NOMO-1 treated with DMSO at 0.1 percent for 48 hours (cell line): ENCODE results near the gene TIAM2.

ENCODE experiments used
- DNase-seq: peaks from one replicate; lab custom pipeline; 2025; ENCODE audit not compliant: unreplicated experiment; lab: John Stamatoyannopoulos, UW

TIAM2 gene

DNA sequence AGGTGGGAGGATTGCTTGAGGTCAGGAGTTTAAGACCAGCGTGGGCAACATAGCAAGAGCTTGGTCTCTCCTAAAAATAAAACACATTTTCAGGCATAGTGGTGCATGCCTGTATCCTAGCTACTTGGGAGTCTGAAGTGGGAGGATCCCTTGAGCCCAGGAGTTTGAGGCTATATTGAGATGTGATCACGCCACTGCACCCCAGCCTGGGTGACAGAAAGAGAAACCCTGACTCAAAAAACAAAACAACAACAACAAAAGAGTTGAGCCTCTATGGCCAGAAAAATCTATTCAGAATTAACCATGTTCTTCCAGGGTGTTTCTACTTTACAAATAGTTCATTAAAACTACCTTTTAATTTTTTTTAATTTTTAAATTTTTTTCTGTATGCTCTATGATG lies 60.6 kb downstream of the TIAM2 start:
- DNase-seq: no peak

DNA sequence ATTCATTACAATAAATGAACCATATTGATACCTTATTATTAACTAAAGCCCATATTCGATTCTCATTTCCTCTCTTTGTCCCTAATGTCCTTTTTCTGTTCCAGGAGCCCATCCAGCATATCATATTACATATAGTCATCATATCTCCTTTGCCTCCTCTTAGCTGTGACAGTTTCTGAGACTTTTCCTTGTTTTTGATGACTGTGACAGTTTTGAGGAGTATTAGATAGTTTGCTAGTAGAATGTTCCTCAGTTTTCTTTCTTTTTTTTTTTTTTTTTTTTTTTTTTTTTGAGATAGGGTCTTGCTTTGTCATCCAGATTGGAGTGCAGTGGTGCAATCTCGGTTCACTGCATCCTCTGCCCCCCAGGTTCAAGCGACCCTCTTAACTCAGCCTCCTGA lies 61.6 kb downstream of the TIAM2 start:
- DNase-seq: no peak

DNA sequence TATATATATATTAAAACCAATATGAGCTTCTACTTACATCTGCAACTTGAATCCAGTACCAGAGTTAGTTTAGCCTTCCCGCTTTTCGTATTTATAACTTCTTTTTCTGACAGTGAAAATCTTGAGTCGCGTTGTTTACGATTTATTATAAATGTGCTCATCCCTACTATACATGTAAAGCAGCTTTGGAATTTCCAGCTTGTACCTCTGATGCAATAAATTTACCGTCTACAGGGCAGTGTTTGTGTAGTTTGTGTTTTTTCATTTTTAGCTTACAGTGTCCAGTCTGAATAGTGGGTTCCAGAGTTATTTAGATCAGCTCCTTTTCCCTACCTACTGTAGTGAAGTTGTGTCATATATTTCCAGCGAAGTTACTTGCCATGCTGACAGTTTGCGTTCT lies 66.3 kb downstream of the TIAM2 start:
- no peak for DNase-seq

DNA sequence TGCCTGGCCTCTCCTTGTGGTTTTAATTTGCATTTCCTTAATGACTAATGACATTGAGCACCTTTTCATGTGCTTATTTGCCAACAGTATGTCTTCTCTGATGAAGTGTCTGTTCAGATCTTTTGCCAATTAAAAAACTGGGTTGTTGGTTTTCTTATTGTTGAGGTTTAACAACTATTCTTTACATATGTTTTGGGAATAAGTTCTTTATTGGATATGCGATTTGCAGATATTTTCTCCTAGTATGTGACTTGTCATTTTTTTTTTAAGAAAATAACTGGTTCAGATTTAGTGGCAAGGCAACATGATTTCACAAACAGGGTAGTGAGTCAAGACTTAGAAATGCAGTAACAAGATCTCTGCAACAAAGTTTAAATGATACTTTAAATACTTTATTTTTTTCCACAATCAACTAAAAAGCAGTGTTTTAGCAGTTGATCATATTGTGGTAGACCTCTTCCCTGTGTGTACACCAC lies 67.8 kb downstream of the TIAM2 start:
- no peak for DNase-seq

DNA sequence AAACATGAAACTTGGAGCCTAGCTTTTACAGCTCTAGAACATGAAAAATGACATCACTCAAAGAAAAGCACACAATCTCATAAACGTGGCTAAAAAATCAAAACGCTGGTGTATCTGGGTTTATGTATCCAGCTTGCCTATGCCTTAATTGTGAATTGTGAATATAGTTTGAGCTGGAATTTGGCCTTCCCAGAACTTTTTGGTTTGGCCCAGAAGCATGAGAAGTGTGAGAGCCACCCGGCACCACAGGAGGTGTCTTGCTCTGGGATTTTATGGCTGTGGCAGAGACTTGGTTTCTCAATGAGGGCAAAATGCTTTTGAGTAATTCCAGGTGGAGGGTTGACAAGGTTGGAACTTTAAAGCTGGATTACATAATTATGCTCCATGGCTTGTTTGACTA lies 69.2 kb downstream of the TIAM2 start:
- DNase-seq: no peak

DNA sequence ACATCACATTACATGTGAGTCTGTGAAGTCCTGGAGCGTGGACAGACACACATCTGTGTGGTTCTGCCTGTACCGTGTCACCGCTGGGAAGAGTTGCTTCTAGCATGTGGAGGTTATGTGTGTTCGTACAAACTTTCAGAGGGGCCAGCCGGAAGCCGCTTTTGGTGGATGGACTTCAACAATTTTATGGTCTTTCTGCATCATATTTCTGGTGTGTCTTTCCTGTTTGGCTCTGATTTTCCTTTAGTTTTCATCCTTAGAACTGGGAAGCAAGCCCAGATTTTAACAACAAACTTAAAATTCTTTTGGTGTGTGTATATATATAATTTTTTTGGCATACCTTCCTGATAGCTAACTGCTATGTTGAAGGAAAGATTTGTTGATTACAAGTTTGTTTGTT lies 71.2 kb downstream of the TIAM2 start:
- no peak for DNase-seq

DNA sequence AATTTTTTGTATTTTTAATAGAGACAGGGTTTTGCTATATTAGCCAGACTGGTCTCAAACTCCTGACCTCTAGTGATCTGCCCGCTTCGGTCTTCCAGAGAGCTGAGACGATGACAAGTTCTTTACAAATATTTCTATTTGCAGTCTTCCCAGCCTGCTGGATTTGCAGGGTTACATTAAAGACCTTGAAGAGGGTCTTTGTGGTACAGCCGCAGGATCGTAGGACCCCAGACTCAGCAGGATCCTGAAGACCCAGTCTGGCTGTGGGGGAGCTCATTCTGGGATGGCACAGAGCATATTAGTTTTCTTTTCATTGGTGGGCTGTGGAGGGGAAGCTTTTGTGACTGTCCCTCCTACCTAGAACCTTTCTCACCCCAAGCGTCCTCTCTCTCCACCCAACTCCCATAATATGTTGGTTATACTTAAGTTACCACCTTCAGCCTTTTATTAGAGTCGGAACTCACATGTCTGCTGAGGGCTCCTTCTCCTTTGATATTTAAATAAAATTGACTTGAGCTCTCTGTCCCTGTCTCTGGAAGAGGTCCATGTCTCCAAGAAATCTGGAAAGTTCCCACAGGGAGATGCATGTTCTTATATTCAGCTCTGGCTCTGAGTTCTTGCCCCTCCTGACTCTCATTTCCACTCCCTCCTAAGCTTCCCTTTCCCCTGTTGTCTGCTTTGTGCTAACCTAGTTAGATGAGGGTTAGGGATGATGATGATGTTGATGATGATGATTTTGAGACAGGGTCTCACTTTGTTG lies 72.0 kb downstream of the TIAM2 start:
- DNase-seq: no peak

DNA sequence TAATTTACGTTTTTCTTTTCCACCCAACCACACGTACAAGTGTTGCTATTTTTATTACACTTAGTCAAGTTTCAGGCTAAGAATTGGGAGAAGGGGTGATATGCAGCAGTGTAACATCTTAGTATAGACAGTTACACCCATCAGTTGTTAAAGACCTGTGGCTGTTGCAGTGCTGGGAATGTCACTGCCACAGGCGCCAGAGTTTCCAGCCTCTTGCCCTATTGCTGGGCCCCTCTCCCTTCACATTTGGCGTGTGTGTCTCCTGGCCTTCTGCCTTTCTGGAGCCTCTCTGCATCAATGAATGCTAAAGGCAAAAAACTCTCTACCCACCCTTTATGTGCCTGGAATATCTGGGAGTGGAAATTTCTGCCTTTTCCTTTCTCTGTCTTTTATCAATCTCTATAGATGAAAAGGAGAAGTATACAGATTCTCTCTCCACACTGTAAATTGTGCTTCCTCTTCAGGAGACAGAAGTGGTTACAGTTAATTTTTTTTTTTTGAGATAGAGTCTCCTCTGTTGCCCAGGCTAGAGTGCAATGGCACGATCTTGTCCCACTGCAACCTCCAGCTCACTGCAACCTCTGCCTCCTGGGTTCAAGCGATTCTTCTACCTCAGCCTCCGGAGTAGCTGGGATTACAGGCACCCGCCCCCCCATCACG lies 73.0 kb downstream of the TIAM2 start:
- DNase-seq: peak; percentile 68

DNA sequence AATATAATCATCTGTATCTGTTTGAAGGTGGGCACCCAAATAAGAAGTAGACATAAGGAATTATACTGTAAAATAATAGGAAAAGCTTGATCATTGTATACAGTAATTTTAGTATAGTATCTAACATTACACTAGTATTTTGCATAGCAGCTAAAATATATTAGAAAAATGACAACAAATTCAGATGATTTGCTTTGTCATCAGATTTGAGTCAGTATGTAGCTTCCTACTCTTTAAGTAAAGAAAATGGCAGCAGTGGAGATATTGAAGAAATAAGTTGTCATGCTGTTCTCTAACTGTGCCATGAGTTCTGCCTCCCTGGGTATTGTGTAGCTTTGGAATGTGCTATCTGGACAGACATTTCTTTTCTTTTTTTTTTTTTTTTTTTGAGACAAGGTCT lies 74.4 kb downstream of the TIAM2 start:
- DNase-seq: no peak

DNA sequence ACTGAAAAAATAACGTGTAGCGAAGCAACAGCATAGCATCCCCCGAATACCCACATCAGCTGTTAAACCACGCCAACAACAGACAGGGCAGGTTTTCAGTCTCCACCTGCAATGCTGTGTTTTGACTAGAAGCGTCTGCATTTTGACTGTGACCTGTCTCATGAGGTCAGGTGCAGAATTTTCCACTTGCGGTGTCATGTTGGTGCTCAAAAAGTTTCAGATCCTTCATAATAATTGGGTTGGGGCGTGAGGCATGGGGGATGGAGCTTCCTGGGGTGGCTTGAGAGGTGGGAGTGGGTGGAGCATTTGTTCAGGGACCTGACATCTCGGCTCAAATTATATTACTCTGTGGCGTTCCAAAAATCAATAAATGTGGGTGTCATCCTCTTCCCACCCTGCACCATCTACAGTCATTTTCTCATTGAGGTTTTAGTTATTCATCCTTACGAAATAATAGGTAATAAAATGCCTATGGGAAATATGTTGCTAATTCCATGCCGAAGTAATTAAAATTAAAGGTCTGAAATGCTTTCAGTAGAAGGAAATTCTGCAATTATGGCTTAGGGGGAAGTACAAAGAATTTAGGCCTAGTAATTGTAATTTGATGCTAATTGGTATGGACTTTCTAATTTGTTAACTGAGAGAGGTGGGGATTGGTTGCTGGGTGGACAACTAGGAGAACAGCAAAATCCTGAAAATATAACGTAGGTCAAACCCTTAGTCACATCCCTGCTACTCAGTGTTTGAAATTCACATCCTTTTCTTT lies 81.0 kb downstream of the TIAM2 start:
- DNase-seq: peak; percentile 71

DNA sequence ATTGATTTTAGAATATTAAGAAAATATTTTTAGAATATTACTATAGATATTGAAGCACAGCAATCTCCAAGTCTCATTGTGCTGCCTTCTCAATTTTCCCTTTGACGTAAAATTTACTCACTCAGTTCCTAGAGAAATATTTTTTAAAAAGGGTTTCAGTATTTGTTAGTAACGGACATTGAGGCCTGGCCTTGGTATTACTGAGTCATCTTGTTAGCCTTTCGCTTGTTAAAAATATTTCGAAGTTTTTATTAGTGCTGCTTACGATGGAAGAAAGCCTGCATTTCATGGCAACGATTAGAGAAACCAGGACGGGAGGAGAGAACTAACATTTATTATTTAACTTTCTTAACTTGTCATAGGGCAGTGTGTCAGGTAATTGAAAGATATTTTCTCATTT lies 82.2 kb downstream of the TIAM2 start:
- no peak for DNase-seq

DNA sequence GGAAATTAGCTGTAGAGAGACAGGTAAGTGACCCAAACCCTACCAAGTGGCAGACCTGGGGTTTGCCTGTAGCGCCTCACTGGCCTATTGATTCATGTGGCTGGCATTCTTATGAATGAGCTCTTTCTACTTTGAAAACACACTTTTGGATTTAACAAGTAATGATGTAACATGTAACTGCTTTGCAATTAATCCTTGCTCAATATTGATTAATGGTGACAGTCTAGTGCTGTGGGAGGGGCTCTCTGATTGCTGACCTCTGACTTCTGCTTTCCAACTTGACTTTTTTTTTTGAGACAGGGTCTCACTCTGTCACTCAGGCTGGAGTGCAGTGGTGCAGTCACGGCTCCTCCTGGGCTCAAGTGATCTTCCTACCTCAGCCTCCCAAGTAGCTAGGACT lies 82.7 kb downstream of the TIAM2 start:
- peak; percentile 93 for DNase-seq

DNA sequence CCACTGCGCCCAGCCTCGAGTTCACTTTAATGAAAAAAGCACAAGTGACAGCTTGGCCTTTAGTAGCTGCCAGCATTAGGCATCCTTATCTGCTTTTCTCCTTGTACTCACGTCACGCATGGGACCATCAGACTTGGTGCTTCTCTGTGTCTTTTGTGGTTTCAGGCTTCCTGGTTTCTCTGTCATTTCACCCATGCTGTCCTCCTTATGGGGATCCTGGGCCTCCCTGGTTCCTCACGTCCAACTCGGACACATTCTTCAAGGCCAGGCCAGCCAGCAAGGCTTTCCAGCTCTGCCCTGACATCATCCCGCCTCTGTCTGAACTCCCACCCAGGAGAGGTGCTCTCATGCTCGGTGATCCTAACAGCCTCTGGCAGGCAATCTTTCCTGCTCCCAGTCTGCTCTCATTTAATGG lies 83.2 kb downstream of the TIAM2 start:
- DNase-seq: peak; percentile 61

DNA sequence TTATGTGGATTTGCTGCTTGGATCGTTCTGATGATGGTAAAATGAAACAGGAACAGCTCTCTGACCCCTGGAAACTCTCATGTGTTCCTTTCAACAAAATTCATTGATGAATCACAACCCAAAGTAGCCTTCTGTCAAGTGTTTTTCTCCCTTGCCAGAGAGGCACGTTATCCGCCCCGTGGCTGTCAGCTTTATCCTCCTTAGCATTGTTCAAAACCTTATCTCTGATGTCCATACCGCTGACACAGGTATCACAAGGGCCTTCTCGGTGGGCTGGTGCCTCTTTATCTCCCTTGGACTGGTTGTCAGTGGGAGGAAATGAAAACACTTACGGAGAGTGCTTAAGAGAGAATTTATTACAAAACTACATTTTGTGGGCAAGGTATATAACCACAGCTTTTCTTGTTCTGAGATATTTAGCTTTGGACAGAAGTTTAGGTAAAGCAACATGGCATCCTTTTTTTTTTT lies 84.9 kb downstream of the TIAM2 start:
- DNase-seq: peak; percentile 62

DNA sequence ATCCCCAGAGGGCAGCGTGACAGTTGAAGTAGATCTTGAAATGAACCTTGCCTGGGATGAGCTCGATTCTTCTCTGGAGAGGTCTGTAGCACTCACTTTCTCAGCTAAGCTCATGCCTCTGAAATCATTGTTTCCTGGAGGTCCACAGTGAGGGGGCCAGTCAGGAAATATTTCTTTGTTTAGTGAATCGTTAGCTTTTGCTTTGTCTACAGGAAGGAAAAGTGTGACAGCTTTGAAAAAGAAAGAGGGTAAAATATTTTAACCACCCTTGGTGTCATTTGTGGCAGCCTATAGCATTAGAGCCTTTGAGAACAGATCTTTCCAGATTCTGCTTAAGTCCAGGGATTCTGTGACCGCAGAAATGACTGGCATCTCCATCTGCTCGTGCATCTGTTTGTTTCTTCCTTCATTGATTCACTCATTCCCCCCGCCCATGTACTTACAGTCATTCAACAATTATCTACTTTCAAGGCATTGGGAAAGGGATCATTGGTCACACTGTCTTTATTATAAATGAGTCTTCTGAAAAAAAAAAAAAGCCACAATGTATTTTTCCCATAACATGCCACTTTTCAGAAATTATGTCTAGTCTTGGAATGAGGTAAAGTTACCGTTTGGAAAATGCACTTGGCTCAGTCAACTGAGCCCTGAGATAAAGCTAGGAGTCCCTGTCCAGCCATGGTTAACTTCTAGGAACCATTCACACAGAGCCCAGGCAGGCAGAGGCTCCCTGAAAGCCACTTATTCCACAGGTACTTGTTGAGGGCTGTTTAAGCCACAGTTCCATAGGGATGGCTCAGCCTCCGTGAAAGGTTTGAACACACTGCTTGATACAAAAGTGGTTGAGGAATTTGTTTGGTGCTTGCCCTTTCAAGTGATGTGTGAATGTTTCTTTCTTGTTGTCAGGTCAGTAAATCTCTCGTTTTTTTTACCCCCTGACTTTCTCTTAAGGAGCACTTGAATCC lies 86.0 kb downstream of the TIAM2 start:
- no peak for DNase-seq

DNA sequence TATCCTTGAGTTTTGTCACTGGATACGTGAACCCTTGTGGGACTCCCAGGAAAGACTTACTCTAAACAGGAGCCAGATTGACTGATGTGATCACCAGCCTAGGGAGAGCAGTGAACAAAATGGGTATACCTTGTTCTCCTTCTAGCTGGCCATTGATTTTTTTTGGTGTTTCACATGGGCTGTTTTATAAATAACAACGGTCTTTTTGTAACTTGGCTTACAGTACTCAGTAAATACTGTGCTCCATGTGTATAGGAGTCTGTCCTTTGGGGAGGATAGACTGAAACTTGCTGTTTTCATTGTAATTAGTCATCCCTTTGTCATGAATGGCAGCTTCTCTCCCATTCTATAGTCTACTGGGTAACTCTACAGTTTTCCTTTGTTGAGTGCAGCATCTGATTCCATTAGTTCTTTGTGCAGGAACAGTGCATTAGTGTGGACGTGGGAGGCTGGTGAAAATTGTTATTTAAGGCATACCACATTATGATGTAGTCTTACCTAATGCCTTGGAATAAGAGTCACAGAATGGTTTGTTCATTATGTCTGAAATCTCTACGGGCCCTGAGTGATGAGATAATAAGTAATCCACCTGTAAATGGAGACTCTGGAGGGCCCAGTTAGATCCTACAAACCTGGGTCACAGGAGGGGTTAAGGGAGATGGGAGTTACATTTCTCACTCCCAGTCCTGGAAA lies 89.5 kb downstream of the TIAM2 start:
- no peak for DNase-seq

DNA sequence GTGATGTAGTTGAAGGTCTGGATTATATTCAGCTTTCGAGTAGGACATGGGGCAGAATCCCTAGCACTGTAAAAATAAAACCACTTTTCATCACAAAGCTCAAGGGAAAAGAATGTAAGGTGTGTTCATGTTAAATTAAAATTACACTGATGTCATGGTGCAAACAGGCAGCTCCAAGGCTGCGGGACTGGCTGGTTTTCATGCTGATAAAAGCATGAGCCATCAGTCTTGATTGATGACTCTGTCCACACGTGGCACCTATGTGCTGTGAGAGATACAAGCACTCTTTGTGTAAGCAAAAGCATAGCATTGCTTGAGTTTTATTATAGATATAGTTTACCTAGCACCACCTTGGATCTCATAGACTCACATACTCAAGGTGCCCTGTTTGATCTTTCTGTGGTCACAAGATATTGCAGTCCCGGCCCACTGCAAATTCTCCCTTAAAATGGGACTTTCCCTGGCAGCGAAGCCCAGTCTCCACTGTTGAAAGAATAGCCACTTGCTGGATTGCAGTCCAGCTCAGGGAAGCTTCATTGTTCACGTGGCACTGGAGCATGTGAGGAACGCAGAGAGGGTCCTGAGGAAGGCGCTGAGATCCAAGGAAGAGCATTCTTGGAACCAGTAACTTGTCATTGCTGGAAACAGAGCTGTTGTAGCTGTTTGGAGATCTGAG lies 90.6 kb downstream of the TIAM2 start:
- DNase-seq: no peak

DNA sequence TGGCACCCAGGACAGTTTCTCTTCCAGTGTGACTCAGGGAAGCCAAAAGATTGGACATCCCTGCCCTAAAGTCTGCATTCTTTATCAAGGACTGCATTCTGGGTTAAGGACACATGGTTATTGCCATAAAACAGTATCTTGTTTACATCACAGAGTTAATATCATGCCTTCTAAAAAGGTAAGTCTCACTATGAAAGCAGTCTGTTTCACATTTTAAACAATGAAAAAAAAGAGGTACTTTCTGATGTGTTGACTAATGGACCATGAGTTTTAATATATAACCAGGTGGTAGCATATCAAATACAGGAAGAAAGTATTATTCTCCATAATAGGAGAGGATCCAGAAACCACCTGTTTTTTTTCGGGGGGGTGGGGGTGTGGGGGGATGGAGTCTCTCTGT lies 93.7 kb downstream of the TIAM2 start:
- no peak for DNase-seq

DNA sequence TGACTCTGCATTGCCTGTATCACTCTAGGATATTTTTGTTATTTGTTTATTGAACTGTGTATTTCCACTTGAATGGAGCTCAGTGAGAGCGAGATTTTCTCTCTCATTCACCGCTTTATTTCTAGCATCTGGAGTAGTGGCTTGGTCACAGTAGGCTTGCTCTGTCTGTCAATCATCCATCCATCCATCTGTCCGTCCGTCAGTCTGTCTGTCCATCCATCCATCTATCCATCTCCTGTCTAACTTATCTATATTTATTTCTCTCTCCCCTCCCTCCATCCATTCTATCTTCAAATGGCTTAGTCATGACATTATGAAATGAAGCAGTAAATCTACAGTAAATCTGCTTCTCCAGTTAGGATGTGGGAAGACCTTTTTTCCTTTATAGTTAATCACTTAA lies 94.6 kb downstream of the TIAM2 start:
- DNase-seq: no peak

DNA sequence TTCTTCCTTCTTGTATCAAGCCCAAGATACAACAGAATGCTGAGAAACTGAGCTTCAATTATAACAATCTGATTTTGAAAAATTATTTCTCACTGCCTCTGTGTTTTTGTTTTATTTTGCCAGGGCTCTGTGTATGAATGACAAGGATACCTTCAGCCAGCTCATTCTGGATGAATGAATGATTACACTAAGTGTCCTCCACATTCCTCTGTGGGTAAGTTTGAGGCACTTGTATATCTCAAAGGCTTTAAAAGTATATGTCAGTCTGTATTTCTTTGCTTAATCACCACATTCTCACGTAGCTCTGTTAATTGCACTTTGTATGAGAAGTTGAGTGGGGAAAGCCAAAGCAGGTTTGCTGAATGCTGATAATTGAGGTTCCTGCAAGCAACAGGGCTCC lies 95.1 kb downstream of the TIAM2 start:
- no peak for DNase-seq
